ENCODE results near the gene DOCK1. TPM values are rescaled to one million over a fixed set of nuclear protein-coding genes. Genes with fewer than 3 reads are reported as not detected.

The DOCK1 gene
- total and polyA plus RNA-seq, 2 donors (not counting 1 experiment from before 2014, with no cell fraction given), result 20.5 to 91.0 TPM

GRCh38 chr10:127399668-127400067 is 494.4 kb downstream of the DOCK1 start:
- Histone ChIP-seq H4K20me1 (ENCODE audit: control insufficient read depth, extremely low read depth, insufficient read depth, low read length) (no peaks in the 10 kb centered on the region), H3K36me3 (ENCODE audit: control insufficient read depth, insufficient read depth, low read length) (no peaks in the 10 kb centered on the region), H3K4me1 (ENCODE audit: control insufficient read depth, extremely low read depth, insufficient read depth, low read length) (peaks cover 2% of the 10 kb centered on the region), H3K9ac (ENCODE audit: insufficient read depth, low read length) (no peak overlapping the region), H3K79me2 (ENCODE audit: control insufficient read depth, insufficient read depth, low read length) (no peaks in the 10 kb centered on the region), H3K4me2 (ENCODE audit: extremely low read depth, insufficient read depth, low read length) (no peak overlapping the region), H3K4me3 (replicated peaks in 1 of 4; ENCODE audit: control extremely low read depth in 1 of 4, insufficient read depth in 1 of 4, low read depth in 3 of 4, low read length in 4 of 4) (no peak overlapping the region), H3K9me3 (ENCODE audit: control insufficient read depth, insufficient read depth, low read depth, low read length) (no peaks in the 10 kb centered on the region), H2AFZ (ENCODE audit: low read length) (no peak overlapping the region), H3K27me3 (ENCODE audit: control insufficient read depth, insufficient read depth, low read length) (no peaks in the 10 kb centered on the region), H3K27ac (ENCODE audit: insufficient read depth, low read length) (no peak overlapping the region)
- TF ChIP-seq EZH2 (IDR thresholded peaks at IDR 0.05; ENCODE audit: low read length, missing control alignments), result no peak
- TF ChIP-seq CTCF (conservative IDR thresholded peaks at IDR 0.05 in 1 of 2, IDR thresholded peaks at IDR 0.05 in 1 of 2; ENCODE audit: low read depth in 1 of 2, low read length in 2 of 2), result no peak
- DNase-seq (ENCODE audit: low read depth in 2 of 2), result no peak

GRCh38 chr10:127400216-127400615 is 495.0 kb downstream of the DOCK1 start:
- H3K36me3 ChIP-seq (ENCODE audit: control insufficient read depth, insufficient read depth, low read length), result no peaks in the 10 kb centered on the region
- no peaks in the 10 kb centered on the region for H3K9me3 ChIP-seq (ENCODE audit: control insufficient read depth, insufficient read depth, low read depth, low read length)
- no peaks in the 10 kb centered on the region for H3K27me3 ChIP-seq (ENCODE audit: control insufficient read depth, insufficient read depth, low read length)
- TF ChIP-seq CTCF (conservative IDR thresholded peaks at IDR 0.05 in 1 of 2, IDR thresholded peaks at IDR 0.05 in 1 of 2; ENCODE audit: low read depth in 1 of 2, low read length in 2 of 2) (no peak), EZH2 (IDR thresholded peaks at IDR 0.05; ENCODE audit: low read length, missing control alignments) (no peak)
- H2AFZ ChIP-seq (ENCODE audit: low read length), result no peak overlapping the region
- H3K4me1 ChIP-seq (ENCODE audit: control insufficient read depth, extremely low read depth, insufficient read depth, low read length), result peaks cover 2% of the 10 kb centered on the region
- no peak overlapping the region for H3K4me2 ChIP-seq (ENCODE audit: extremely low read depth, insufficient read depth, low read length)
- no peak for DNase-seq (ENCODE audit: low read depth in 2 of 2)
- H3K27ac ChIP-seq (ENCODE audit: insufficient read depth, low read length), result no peak overlapping the region
- no peak overlapping the region for H3K9ac ChIP-seq (ENCODE audit: insufficient read depth, low read length)
- no peaks in the 10 kb centered on the region for H3K79me2 ChIP-seq (ENCODE audit: control insufficient read depth, insufficient read depth, low read length)
- H3K4me3 ChIP-seq (replicated peaks in 1 of 4; ENCODE audit: control extremely low read depth in 1 of 4, insufficient read depth in 1 of 4, low read depth in 3 of 4, low read length in 4 of 4), result no peak overlapping the region
- H4K20me1 ChIP-seq (ENCODE audit: control insufficient read depth, extremely low read depth, insufficient read depth, low read length), result no peaks in the 10 kb centered on the region

GRCh38 chr10:127402596-127403409 is 497.6 kb downstream of the DOCK1 start:
- H3K9ac ChIP-seq (ENCODE audit: insufficient read depth, low read length), result no peak overlapping the region
- peaks cover 2% of the 10 kb centered on the region for H3K4me1 ChIP-seq (ENCODE audit: control insufficient read depth, extremely low read depth, insufficient read depth, low read length)
- H2AFZ ChIP-seq (ENCODE audit: low read length), result no peak overlapping the region
- no peaks in the 10 kb centered on the region for H4K20me1 ChIP-seq (ENCODE audit: control insufficient read depth, extremely low read depth, insufficient read depth, low read length)
- H3K36me3 ChIP-seq (ENCODE audit: control insufficient read depth, insufficient read depth, low read length), result no peaks in the 10 kb centered on the region
- H3K79me2 ChIP-seq (ENCODE audit: control insufficient read depth, insufficient read depth, low read length), result no peaks in the 10 kb centered on the region
- peak in 1 of 2 donors; percentile 72 for DNase-seq (ENCODE audit: low read depth in 2 of 2)
- H3K27ac ChIP-seq (ENCODE audit: insufficient read depth, low read length), result no peak overlapping the region
- H3K4me3 ChIP-seq (replicated peaks in 1 of 4; ENCODE audit: control extremely low read depth in 1 of 4, insufficient read depth in 1 of 4, low read depth in 3 of 4, low read length in 4 of 4), result no peak overlapping the region
- TF ChIP-seq CTCF (conservative IDR thresholded peaks at IDR 0.05 in 1 of 2, IDR thresholded peaks at IDR 0.05 in 1 of 2; ENCODE audit: low read depth in 1 of 2, low read length in 2 of 2) (no peak), EZH2 (IDR thresholded peaks at IDR 0.05; ENCODE audit: low read length, missing control alignments) (no peak)
- H3K9me3 ChIP-seq (ENCODE audit: control insufficient read depth, insufficient read depth, low read depth, low read length), result no peaks in the 10 kb centered on the region
- no peak overlapping the region for H3K4me2 ChIP-seq (ENCODE audit: extremely low read depth, insufficient read depth, low read length)
- no peaks in the 10 kb centered on the region for H3K27me3 ChIP-seq (ENCODE audit: control insufficient read depth, insufficient read depth, low read length)

All from fibroblast of lung (primary cell).